ENCODE data around the gene INTS1.

The INTS1 gene

GRCh38 chr7:1503816-1504775 is at the start of gene INTS1:
TSS of gene INTS1 (minus strand) at chr7:1504389. CDS start at chr7:1503960, 429 bp downstream.
- peak; percentile 98 for DNase-seq (ENCODE audit: low spot score)

GRCh38 chr7:1553512-1554210 is 49.5 kb upstream of the INTS1 start:
- no peak for DNase-seq (ENCODE audit: low spot score)

GRCh38 chr7:1552200-1552599 is 48.0 kb upstream of the INTS1 start:
- DNase-seq (ENCODE audit: low spot score): no peak

- DNase-seq (ENCODE audit: low spot score): no peak
Measured at GRCh38 chr7:1550846-1551155, 46.6 kb upstream of the INTS1 start.

GRCh38 chr7:1550005-1550845 is 46.0 kb upstream of the INTS1 start:
- no peak for DNase-seq (ENCODE audit: low spot score)

GRCh38 chr7:1549357-1550004 is 45.3 kb upstream of the INTS1 start:
- DNase-seq (ENCODE audit: low spot score): no peak

GRCh38 chr7:1548944-1549343 is 44.8 kb upstream of the INTS1 start:
- DNase-seq (ENCODE audit: low spot score): no peak

- DNase-seq (ENCODE audit: low spot score): no peak
Measured at GRCh38 chr7:1548438-1548831, 44.2 kb upstream of the INTS1 start.

- no peak for DNase-seq (ENCODE audit: low spot score)
Measured at GRCh38 chr7:1547777-1548437, 43.7 kb upstream of the INTS1 start.

GRCh38 chr7:1546909-1547776 is 43.0 kb upstream of the INTS1 start:
- no peak for DNase-seq (ENCODE audit: low spot score)

GRCh38 chr7:1546274-1546908 is 42.2 kb upstream of the INTS1 start:
- no peak for DNase-seq (ENCODE audit: low spot score)

GRCh38 chr7:1545417-1546246 is 41.4 kb upstream of the INTS1 start:
- DNase-seq (ENCODE audit: low spot score): no peak

GRCh38 chr7:1544896-1545416 is 40.8 kb upstream of the INTS1 start:
- no peak for DNase-seq (ENCODE audit: low spot score)

- DNase-seq (ENCODE audit: low spot score): no peak
Measured at GRCh38 chr7:1544178-1544895, 40.1 kb upstream of the INTS1 start.

- no peak for DNase-seq (ENCODE audit: low spot score)
Measured at GRCh38 chr7:1543826-1544177, 39.6 kb upstream of the INTS1 start.

- DNase-seq (ENCODE audit: low spot score): no peak
Measured at GRCh38 chr7:1542841-1543747, 38.9 kb upstream of the INTS1 start.

GRCh38 chr7:1542329-1542728 is 38.1 kb upstream of the INTS1 start:
- no peak for DNase-seq (ENCODE audit: low spot score)
